K562 (cell line): ENCODE data around the gene PEX10. TPM values are rescaled to one million over a fixed set of nuclear protein-coding genes. Genes with fewer than 3 reads are reported as not detected.

ENCODE experiments used
- ADNP ChIP-seq: fragments of 200-800 bp; sonication (Bioruptor generic); IDR thresholded peaks from 2 replicates; pipeline ENCODE4 v1.6.1; 2016; ENCODE audit warnings: missing genetic modification characterization, missing compliant biosample characterization
- BDP1 ChIP-seq: IDR thresholded peaks from 3 replicates; pipeline ENCODE4 v1.6.1; 2011; ENCODE audit not compliant: insufficient read length, insufficient read depth
- CEBPG ChIP-seq, 3 experiments: fragments of 200-800 bp in 1 of 3; sonication (Bioruptor generic) in 1 of 3; sonication (generic) in 1 of 3; formaldehyde crosslinking in 1 of 3; IDR thresholded peaks in 2 of 3; conservative IDR thresholded peaks in 1 of 3; 2 replicates each; pipeline versions ENCODE4 v1.6.1 to v1.8.0; 2016 to 2022; ENCODE audit warnings: missing compliant biosample characterization in 2 of 3, missing genetic modification characterization in 2 of 3, mild to moderate bottlenecking in 1 of 3, missing genetic modification reagents in 1 of 3
- CREB1 ChIP-seq, 2 experiments: sonication (generic) in 1 of 2; formaldehyde crosslinking in 1 of 2; IDR thresholded peaks; 2 replicates each; pipeline versions ENCODE4 v1.6.1 to v1.8.0; 2012 to 2022; ENCODE audit warnings: inconsistent platforms in 1 of 2, mild to moderate bottlenecking in 1 of 2, missing genetic modification reagents in 1 of 2, moderate library complexity in 1 of 2
- CREBBP ChIP-seq: IDR thresholded peaks from one replicate; pipeline ENCODE4 v1.6.1; 2012; ENCODE audit warnings: low read depth, mild to moderate bottlenecking, control low read depth, inconsistent platforms, low read length
- CREM ChIP-seq: IDR thresholded peaks from 2 replicates; pipeline ENCODE4 v1.6.1; 2014; ENCODE audit warnings: antibody characterized with exemption, low read depth
- HIVEP1 ChIP-seq: fragments of 250-450 bp; sonication (Bioruptor Pico); IDR thresholded peaks from 2 replicates; pipeline ENCODE4 v1.4.0; 2020; ENCODE audit warnings: mild to moderate bottlenecking
- HNRNPLL ChIP-seq: fragments of 200-400 bp; formaldehyde crosslinking; IDR thresholded peaks from 2 replicates; pipeline ENCODE4 v1.6.1; 2017; ENCODE audit warnings: low read length, low read depth, mild to moderate bottlenecking; ENCODE audit not compliant: poor library complexity, severe bottlenecking
- HOXB6 ChIP-seq: fragments of 250-450 bp; sonication (Bioruptor Pico); IDR thresholded peaks from 2 replicates; pipeline ENCODE4 v1.5.1; 2022; ENCODE audit warnings: mild to moderate bottlenecking, borderline replicate concordance
- JUN ChIP-seq, 2 experiments: sonication (generic) in 1 of 2; formaldehyde crosslinking in 1 of 2; IDR thresholded peaks; 2 replicates each; pipeline versions ENCODE4 v1.6.1 to v1.8.0; 2012 to 2022; ENCODE audit warnings: borderline replicate concordance in 2 of 2, mild to moderate bottlenecking in 2 of 2, improper control_type of control experiment in 1 of 2, low read depth in 1 of 2, low read length in 1 of 2, missing genetic modification reagents in 1 of 2
- KAT2B ChIP-seq: IDR thresholded peaks from one replicate; pipeline ENCODE4 v1.6.1; 2012; ENCODE audit warnings: low read depth, mild to moderate bottlenecking, control low read depth, inconsistent platforms, low read length, moderate library complexity
- NFE2L1 ChIP-seq: fragments of 450-650 bp; IDR thresholded peaks from 2 replicates; pipeline ENCODE4 v1.6.1; 2016; ENCODE audit warnings: missing genetic modification characterization, low read depth, mild to moderate bottlenecking, missing compliant biosample characterization, moderate library complexity, borderline replicate concordance
- NFIX ChIP-seq: fragments of 250-450 bp; sonication (Bioruptor Pico); IDR thresholded peaks from 2 replicates; pipeline ENCODE4 v1.4.0; 2020; ENCODE audit warnings: low read depth, mild to moderate bottlenecking, moderate library complexity
- NFYB ChIP-seq: IDR thresholded peaks from 2 replicates; pipeline ENCODE4 v1.6.1; 2011; ENCODE audit warnings: mild to moderate bottlenecking, moderate library complexity; ENCODE audit not compliant: insufficient read length; ENCODE audit errors: extremely low read depth
- NR2F6 ChIP-seq: fragments of 450-650 bp; formaldehyde crosslinking; IDR thresholded peaks from 2 replicates; pipeline ENCODE4 v1.4.0; 2020; ENCODE audit warnings: mild to moderate bottlenecking
- PCBP2 ChIP-seq: fragments of 200-400 bp; formaldehyde crosslinking; IDR thresholded peaks from 2 replicates; pipeline ENCODE4 v1.6.1; 2018; ENCODE audit warnings: low read length, low read depth, mild to moderate bottlenecking, moderate library complexity; ENCODE audit not compliant: poor library complexity, severe bottlenecking
- PHF21A ChIP-seq: fragments of 450-650 bp; IDR thresholded peaks from 2 replicates; pipeline ENCODE4 v1.6.1; 2017; ENCODE audit warnings: low read depth, borderline replicate concordance
- POLR2A ChIP-seq: fragments of 450-650 bp; conservative IDR thresholded peaks from 2 replicates; pipeline ENCODE4 v1.6.1; 2016
- POLR3A ChIP-seq: IDR thresholded peaks from 2 replicates; pipeline ENCODE4 v1.6.1; 2011; ENCODE audit warnings: borderline replicate concordance, mild to moderate bottlenecking, moderate library complexity; ENCODE audit not compliant: insufficient read length, insufficient read depth; ENCODE audit errors: extremely low read depth
- RBM17 ChIP-seq: fragments of 200-400 bp; formaldehyde crosslinking; IDR thresholded peaks from 2 replicates; pipeline ENCODE4 v1.6.1; 2017; ENCODE audit warnings: low read depth, mild to moderate bottlenecking, low read length, borderline replicate concordance
- RHOXF2B ChIP-seq: fragments of 250-450 bp; sonication (Bioruptor Pico); conservative IDR thresholded peaks from 2 replicates; pipeline ENCODE4 v1.5.1; 2021
- SMAD1 ChIP-seq: fragments of 150-350 bp; IDR thresholded peaks from 2 replicates; pipeline ENCODE4 v1.6.1; 2014; ENCODE audit warnings: low read length, low read depth; ENCODE audit not compliant: partially characterized antibody
- SMAD4 ChIP-seq: fragments of 250-450 bp; sonication (Bioruptor Pico); conservative IDR thresholded peaks from 2 replicates; pipeline ENCODE4 v1.8.0; 2021; ENCODE audit warnings: inconsistent platforms, mild to moderate bottlenecking, moderate library complexity
- SMARCB1 ChIP-seq: IDR thresholded peaks from 2 replicates; pipeline ENCODE4 v1.6.1; 2011; ENCODE audit warnings: improper control_type of control experiment, low read depth; ENCODE audit not compliant: insufficient read length
- SMARCE1 ChIP-seq: fragments of 450-650 bp; IDR thresholded peaks from 2 replicates; pipeline ENCODE4 v1.7.1; 2016; ENCODE audit warnings: mild to moderate bottlenecking
- SRF ChIP-seq, 2 experiments: fragments of 250-450, 450-650 bp in 1 of 2; sonication (Bioruptor Pico) in 1 of 2; sonication (generic) in 1 of 2; formaldehyde crosslinking; IDR thresholded peaks; 2 replicates each; pipeline versions ENCODE4 v1.5.0 to v1.5.1; 2020 to 2022; ENCODE audit warnings: mild to moderate bottlenecking in 1 of 2, missing genetic modification reagents in 1 of 2
- TARDBP ChIP-seq: fragments of 450-650 bp; IDR thresholded peaks from 2 replicates; pipeline ENCODE4 v1.6.1; 2016
- XRCC5 ChIP-seq: fragments of 200-400 bp; formaldehyde crosslinking; IDR thresholded peaks from 2 replicates; pipeline ENCODE4 v1.6.1; 2017; ENCODE audit warnings: low read depth, mild to moderate bottlenecking, low read length
- ZNF282 ChIP-seq: sonication (generic); formaldehyde crosslinking; IDR thresholded peaks from 2 replicates; pipeline ENCODE4 v1.8.1; 2023; ENCODE audit warnings: missing genetic modification reagents
- ZNF444 ChIP-seq: fragments of 250-450 bp; sonication (Bioruptor Pico); IDR thresholded peaks from 2 replicates; pipeline ENCODE4 v1.4.0; 2020; ENCODE audit warnings: mild to moderate bottlenecking, moderate library complexity
- ZNF507 ChIP-seq: conservative IDR thresholded peaks from 2 replicates; pipeline ENCODE4 v1.6.1; 2017; ENCODE audit warnings: missing genetic modification characterization, missing compliant biosample characterization
- ZNF589 ChIP-seq: fragments of 200-800 bp; sonication (Bioruptor generic); IDR thresholded peaks from 2 replicates; pipeline ENCODE4 v1.6.1; 2016; ENCODE audit warnings: low read depth, missing genetic modification characterization, missing compliant biosample characterization
- polyA plus RNA-seq, 8 experiments: library from polyadenylated mRNA; depleted of rRNA in 4 of 8; stranded (reverse) in 5 of 8; unstranded in 3 of 8; fragments of >200 nt; fragmentation: Nextera tagmentation in 2 of 8; fragmentation: Illumina TruSeq in 1 of 8; extraction: Ambion mirVana in 2 of 8; extraction: Trizol in 1 of 8; gene quantifications; 2 replicates each; pipeline versions ENCODE4 v1.2.1 to v1.2.3, GENCODE V29; 2011 to 2014; ENCODE audit warnings: inconsistent platforms in 1 of 8, missing spikeins in 1 of 8
- total RNA-seq, 7 experiments: library from RNA; depleted of rRNA in 6 of 7; stranded (reverse); fragments of >200 nt in 6 of 7; fragmentation: Illumina TruSeq in 2 of 7; extraction: Trizol in 2 of 7; gene quantifications; 2 replicates each; pipeline versions ENCODE4 v1.2.1 to v1.2.3, GENCODE V29; 2011 to 2021; ENCODE audit warnings: low replicate concordance in 1 of 7

The PEX10 gene
- total and polyA plus RNA-seq, 9 of the 15 experiments (the other 6 are each of a cell fraction or from before 2014, with no cell fraction given) = 0.03 to 26.2 (median 8.7) TPM

DNA sequence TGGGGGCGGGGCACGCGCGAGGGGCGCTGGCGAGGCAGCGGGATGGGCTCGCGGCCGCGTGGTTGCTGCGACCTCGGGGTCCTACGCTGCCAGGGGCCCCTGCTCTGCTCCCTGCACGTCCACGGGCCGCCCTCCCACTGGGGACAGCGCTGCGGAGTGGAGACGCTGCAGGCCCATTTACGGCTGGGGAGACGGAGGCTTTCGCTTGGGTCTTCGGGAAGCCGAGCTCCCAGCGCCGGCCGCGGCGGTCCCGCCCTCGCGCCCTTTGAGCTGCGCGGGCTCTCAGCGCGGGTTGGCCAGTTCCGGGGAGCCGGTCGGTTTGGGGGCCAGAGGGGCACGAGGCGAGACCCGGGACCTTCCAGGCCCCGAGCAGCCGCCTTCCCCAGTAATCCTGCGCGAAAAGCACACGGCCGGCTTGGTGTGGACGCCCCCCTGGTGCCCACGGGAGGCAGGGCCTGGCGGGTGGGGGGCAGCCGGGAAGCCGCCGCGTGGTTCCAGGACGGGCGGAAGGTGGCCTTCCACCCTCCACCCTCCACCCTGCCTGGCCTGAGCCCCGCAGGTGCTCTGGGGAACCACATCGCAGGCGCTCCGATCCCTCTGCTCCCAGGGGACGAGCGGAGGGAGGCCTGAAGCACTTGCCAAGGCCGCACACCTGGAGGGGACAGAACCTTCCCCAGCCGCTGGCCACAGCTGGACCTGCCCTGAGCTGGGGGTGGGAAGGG, 570 bp upstream of the PEX10 start (continued):
- TF ChIP-seq SMAD4 (CRISPR knock-in tag) (peak; percentile 50; the same call in 1 of the 2 replicates), TARDBP (no peak), BDP1 (no peak), XRCC5 (no peak), HOXB6 (CRISPR knock-in tag) (no peak), HNRNPLL (no peak), NFE2L1 (tag) (no peak), NR2F6 (CRISPR knock-in tag) (no peak), PCBP2 (no peak), PHF21A (no peak), RBM17 (no peak), CREBBP (no peak), ZNF444 (no peak), RHOXF2B (CRISPR knock-in tag) (no peak), CREM (no peak), SMARCB1 (no peak), SMAD1 (no peak), ZNF282 (CRISPR knock-in tag) (peak; percentile 90; the same call in 1 of the 2 replicates), NFYB (no peak), NFIX (CRISPR knock-in tag) (no peak), SMARCE1 (no peak), POLR3A (no peak), KAT2B (no peak), CREB1 (IDR thresholded peaks at IDR 0.05) (no peak), CREB1 (CRISPR knock-in tag; IDR thresholded peaks at IDR 0.05) (no peak), HIVEP1 (CRISPR knock-in tag) (no peak), ZNF589 (0 out of 2 replicates have a peak, but pooled peaks have one; percentile 56), POLR2A (peak; percentile 74), SRF (CRISPR knock-in tag; IDR thresholded peaks at IDR 0.05) (no peak), ZNF507 (tag) (no peak), JUN (IDR thresholded peaks at IDR 0.05; ENCODE audit: borderline replicate concordance, low read depth, low read length) (no peak), JUN (CRISPR knock-in tag; IDR thresholded peaks at IDR 0.05; ENCODE audit: borderline replicate concordance) (no peak), ADNP (tag) (no peak), CEBPG (CRISPR knock-in tag; IDR thresholded peaks at IDR 0.05) (no peak), CEBPG (tag; conservative IDR thresholded peaks at IDR 0.05 in 1 of 2, IDR thresholded peaks at IDR 0.05 in 1 of 2) (no peak)
